Cardiac fibroblast (primary cell): ENCODE results near the gene MARS1.

Experiments used
- DNase-seq, 2 donors: peaks; one replicate each; pipeline versions ENCODE4 v3.0.0 to v3.0.0-alpha.2; 2010; ENCODE audit warnings: low read depth in 2 of 2
- H3K4me3 ChIP-seq, 2 donors: replicated peaks in 1 of 2; 1 replicate in 1 of 2; 2 replicates in 1 of 2; pipeline ENCODE4 v1.5.1; 2011; ENCODE audit warnings: low read depth in 2 of 2, low read length in 2 of 2, mild to moderate bottlenecking in 2 of 2, moderate library complexity in 1 of 2
- TF ChIP-seq, protein P1 (sequence below): IDR thresholded peaks from one replicate; pipeline ENCODE4 v1.5.1; 2011; ENCODE audit warnings: low read depth, mild to moderate bottlenecking, low read length, inconsistent platforms

The MARS1 gene

DNA sequence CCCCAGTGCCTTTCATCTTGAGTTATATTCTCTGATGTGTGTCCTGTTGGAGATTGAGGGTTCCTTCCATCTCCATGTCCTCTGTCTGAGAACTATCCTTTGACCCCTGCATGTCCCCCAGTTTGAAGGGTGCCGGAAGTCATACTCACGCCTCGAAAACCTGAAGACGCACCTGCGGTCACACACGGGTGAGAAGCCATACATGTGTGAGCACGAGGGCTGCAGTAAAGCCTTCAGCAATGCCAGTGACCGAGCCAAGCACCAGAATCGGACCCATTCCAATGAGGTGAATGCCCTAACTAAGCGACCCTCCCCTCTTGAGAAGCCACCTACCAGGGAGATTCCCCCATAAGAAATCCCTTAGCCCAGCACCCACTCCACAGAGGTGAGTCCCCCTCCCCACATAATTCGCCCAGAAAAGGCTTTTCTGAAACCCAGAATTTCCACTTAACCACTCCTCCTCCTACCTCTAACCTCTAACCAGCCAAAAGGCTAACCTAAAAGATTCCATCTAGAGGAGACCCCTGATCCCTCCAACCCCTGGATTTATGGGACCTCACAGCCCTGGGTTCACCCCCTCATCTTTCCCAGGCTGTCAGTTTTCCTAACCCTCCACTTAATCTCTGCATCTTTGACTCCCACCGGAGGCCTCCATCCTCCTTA lies 20.5 kb upstream of the MARS1 start:
- TF ChIP-seq, protein P1, sequence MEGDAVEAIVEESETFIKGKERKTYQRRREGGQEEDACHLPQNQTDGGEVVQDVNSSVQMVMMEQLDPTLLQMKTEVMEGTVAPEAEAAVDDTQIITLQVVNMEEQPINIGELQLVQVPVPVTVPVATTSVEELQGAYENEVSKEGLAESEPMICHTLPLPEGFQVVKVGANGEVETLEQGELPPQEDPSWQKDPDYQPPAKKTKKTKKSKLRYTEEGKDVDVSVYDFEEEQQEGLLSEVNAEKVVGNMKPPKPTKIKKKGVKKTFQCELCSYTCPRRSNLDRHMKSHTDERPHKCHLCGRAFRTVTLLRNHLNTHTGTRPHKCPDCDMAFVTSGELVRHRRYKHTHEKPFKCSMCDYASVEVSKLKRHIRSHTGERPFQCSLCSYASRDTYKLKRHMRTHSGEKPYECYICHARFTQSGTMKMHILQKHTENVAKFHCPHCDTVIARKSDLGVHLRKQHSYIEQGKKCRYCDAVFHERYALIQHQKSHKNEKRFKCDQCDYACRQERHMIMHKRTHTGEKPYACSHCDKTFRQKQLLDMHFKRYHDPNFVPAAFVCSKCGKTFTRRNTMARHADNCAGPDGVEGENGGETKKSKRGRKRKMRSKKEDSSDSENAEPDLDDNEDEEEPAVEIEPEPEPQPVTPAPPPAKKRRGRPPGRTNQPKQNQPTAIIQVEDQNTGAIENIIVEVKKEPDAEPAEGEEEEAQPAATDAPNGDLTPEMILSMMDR: no peak
- DNase-seq: no peak
- H3K4me3 ChIP-seq: no peak overlapping the region

DNA sequence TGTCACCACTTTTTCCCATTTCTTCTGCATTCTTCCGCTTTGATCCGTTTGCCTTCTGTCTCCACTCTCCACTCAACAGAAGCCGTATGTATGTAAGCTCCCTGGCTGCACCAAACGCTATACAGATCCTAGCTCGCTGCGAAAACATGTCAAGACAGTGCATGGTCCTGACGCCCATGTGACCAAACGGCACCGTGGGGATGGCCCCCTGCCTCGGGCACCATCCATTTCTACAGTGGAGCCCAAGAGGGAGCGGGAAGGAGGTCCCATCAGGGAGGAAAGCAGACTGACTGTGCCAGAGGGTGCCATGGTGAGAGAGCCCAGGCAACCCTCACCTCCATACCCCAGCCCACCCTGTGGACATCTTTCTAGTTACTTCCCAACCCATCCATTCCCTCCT lies 20.0 kb upstream of the MARS1 start:
- TF ChIP-seq, protein P1: no peak
- DNase-seq: no peak
- H3K4me3 ChIP-seq: no peak overlapping the region

DNA sequence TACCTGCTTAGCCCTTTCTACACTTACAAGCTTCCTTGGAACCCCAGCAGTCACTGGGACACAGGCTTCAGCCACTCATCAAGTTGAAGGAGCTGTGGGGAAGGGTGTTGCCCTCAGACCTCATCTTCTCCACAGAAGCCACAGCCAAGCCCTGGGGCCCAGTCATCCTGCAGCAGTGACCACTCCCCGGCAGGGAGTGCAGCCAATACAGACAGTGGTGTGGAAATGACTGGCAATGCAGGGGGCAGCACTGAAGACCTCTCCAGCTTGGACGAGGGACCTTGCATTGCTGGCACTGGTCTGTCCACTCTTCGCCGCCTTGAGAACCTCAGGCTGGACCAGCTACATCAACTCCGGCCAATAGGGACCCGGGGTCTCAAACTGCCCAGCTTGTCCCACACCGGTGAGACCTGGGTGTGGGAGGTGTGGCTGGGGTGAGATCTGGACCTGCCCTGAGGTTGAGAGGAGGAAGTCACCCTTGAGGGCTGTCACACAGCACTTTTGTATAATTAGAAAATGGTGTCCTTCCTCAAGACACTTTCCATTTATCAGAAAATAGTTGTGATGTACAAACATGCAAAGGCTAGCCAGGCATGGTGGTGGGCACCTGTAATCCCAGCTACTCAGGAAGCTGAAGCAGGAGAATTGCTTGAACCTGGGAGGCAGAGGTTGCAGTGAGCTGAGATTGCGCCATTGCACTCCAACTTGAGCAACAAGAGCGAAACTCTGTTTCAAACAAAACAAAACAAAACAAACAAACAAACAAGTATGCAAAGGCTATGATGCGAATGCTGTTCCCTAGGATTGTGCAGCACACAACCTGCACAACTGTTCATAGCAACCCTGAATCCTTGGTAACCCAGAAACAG lies 18.3 kb upstream of the MARS1 start:
- TF ChIP-seq, protein P1: no peak
- H3K4me3 ChIP-seq: no peak overlapping the region
- no peak for DNase-seq

DNA sequence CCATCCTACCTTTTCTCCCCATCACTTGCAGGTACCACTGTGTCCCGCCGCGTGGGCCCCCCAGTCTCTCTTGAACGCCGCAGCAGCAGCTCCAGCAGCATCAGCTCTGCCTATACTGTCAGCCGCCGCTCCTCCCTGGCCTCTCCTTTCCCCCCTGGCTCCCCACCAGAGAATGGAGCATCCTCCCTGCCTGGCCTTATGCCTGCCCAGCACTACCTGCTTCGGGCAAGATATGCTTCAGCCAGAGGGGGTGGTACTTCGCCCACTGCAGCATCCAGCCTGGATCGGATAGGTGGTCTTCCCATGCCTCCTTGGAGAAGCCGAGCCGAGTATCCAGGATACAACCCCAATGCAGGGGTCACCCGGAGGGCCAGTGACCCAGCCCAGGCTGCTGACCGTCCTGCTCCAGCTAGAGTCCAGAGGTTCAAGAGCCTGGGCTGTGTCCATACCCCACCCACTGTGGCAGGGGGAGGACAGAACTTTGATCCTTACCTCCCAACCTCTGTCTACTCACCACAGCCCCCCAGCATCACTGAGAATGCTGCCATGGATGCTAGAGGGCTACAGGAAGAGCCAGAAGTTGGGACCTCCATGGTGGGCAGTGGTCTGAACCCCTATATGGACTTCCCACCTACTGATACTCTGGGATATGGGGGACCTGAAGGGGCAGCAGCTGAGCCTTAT lies 17.4 kb upstream of the MARS1 start:
- no peak for DNase-seq
- H3K4me3 ChIP-seq: no peak overlapping the region
- TF ChIP-seq, protein P1: no peak

DNA sequence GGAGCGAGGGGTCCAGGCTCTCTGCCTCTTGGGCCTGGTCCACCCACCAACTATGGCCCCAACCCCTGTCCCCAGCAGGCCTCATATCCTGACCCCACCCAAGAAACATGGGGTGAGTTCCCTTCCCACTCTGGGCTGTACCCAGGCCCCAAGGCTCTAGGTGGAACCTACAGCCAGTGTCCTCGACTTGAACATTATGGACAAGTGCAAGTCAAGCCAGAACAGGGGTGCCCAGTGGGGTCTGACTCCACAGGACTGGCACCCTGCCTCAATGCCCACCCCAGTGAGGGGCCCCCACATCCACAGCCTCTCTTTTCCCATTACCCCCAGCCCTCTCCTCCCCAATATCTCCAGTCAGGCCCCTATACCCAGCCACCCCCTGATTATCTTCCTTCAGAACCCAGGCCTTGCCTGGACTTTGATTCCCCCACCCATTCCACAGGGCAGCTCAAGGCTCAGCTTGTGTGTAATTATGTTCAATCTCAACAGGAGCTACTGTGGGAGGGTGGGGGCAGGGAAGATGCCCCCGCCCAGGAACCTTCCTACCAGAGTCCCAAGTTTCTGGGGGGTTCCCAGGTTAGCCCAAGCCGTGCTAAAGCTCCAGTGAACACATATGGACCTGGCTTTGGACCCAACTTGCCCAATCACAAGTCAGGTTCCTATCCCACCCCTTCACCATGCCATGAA lies 16.8 kb upstream of the MARS1 start:
- H3K4me3 ChIP-seq: no peak overlapping the region

DNA sequence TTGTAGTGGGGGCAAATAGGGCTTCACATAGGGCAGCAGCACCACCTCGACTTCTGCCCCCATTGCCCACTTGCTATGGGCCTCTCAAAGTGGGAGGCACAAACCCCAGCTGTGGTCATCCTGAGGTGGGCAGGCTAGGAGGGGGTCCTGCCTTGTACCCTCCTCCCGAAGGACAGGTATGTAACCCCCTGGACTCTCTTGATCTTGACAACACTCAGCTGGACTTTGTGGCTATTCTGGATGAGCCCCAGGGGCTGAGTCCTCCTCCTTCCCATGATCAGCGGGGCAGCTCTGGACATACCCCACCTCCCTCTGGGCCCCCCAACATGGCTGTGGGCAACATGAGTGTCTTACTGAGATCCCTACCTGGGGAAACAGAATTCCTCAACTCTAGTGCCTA lies 16.2 kb upstream of the MARS1 start:
- TF ChIP-seq, protein P1: no peak
- H3K4me3 ChIP-seq: no peak overlapping the region
- DNase-seq: no peak

More for the DNA sequence above, 16.8 kb upstream of the MARS1 start:
- TF ChIP-seq, protein P1: no peak
- DNase-seq: no peak
